HG03432 (cell line): ENCODE results near the gene CLIC3.

Experiments used
- ATAC-seq: cut with Tn5 transposase; IDR thresholded peaks from one replicate; pipeline ENCODE4 v1.9.1; 2021; ENCODE audit warnings: mild to moderate bottlenecking, moderate library complexity; ENCODE audit not compliant: unreplicated experiment

CLIC3 gene

DNA sequence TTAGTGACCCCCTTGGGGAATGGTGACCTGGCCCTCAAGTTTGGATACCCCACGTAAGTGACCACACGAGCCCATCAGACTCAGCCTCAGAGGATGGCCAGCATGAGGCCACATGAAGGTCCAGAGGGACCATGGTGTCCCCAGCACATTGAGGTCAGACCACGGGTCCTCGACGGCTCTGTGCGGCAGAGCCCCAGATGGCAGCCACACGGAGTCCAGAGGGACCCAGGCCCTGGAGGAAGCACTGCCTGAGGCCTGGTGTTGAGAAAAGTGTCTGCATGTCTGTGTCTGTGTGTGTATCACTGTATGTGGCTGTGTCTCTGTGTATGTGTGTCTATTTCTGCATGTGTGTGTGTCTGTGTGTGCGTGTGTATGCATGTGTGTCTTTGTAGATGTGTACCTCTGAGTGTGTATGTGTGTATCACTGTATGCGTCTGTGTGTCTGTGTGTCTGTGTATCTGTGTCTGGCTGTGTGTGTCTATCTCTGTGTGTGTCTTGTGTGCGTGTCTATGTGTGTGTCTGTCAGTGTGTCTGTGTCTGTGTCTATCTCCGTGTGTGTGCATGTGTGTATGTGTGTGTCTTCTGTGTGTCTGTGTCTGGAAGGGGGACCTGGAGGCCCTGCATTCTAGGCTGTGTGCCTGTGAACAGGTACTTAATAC lies 12.6 kb downstream of the CLIC3 start:
- ATAC-seq, result no peak

DNA sequence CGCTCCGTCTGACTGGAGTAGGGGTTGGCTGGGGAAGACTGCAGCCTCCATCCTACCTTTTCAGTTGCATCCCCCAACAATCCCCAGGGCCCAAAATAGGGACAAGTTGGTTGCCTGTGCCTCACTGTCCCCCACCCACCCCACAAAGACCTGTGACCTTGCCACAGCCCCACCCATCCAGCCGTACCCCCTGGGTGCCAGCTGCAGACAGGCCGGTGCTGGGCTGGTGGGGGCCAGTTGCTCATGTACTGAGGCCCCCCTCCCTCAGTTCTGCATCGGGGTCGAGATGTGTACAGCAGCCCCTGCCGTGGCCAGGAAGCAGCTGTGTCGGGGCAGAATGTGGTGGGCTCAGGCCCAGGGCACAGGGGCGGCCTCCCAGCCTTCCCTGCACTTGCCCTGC lies 13.2 kb downstream of the CLIC3 start:
- ATAC-seq, result no peak

DNA sequence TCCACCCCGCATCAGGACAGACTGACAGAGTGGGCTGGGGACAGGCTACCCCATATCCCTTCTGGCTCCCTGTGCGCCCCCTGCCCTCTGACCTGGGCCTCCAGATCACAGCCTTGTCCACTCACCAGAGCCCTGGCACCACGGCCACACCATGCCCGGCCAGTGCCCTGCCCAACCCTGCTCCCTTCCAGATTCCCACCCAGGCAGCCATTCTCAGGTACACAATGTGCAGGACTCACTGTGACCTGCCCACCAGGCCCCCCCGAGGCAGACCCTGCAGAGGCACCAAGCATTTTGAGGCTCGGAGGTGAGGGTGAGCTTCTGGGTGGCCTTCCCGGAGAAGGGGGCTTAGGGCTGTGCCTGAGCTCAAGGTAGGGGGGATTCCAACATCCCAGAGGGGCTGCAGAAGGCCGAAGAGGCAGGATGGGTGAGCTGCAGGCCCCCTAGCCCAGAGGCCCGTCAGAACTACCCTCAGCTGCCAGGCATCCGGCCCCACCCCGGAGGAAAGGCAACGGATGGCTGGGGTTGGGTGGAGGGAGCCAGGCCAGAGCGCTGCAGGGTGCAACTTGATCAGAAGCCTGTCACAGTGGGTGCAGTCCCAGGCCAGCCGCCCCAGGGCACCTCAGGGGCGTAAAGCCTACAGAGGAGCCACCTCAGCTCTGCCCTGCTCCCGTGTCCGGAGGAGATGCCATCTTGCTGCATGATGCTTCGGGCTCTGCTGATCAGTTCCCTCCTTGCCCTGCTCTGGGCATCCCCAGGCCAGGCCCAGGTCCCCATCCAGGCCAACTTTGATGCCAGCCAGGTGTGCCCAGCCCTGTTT lies 13.9 kb downstream of the CLIC3 start, which contains the start of gene LCNL1:
Gene LCNL1, plus strand, starts transcription at position 762 of the 820 bp plus-strand sequence. CDS start 594 bp downstream, outside the sequence.
- ATAC-seq, result no peak

DNA sequence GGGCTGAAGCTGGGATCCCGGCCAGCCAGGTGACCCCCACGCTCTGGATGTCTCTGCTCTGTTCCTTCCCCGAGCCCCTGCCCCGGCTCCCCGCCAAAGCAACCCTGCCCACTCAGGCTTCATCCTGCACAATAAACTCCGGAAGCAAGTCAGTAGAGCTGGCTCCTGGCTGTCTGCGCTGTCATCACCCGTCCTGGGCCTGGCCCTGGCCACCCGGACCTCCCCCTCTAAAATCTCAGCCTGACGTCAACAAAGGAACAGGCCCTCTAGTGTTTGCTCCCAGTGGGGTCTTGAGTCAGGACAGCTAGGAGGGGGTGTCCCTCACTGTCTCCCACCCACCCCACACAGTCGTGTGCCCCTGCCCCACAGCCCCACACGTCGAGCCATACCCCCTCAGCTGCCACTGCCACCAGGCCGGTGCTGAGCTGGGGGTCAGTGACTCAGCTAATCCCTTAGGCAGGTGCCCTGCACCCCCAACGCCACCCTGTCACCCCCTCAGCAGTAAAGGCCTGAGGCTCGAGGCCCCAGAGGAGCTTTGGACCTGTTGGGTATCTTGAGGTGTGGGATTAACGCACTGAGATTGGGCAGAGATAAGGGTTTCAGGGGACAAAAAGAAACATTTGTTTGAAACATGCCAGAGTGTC lies 14.7 kb downstream of the CLIC3 start:
- ATAC-seq, result no peak

GRCh38 chr9:136980669-136981478 lies 15.5 kb downstream of the CLIC3 start:
- no peak for ATAC-seq

GRCh38 chr9:136979769-136980587 lies 16.4 kb downstream of the CLIC3 start:
- ATAC-seq, result no peak

GRCh38 chr9:136978865-136979544 lies 17.4 kb downstream of the CLIC3 start:
- ATAC-seq, result no peak

GRCh38 chr9:136978073-136978864 lies 18.1 kb downstream of the CLIC3 start:
- no peak for ATAC-seq

DNA sequence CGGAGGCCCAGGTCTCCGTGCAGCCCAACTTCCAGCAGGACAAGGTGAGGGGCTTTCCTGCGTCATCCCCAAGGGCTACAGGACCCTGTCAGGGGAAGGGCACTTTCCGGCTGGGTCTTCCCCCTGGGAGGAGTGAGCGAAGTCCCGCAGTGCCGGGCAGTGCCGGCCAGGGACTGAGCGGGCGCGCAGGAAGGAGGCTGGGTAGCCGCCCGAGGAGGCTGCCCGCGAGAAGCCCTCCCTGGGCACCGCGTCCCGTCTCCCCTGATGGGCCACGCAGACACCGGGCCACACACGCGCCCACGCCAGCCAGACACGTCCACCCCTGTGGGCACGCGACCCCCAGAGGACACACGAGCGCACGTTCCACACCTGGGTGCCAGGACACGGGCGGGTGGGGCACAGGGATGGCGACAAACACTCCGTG lies 18.7 kb downstream of the CLIC3 start:
- no peak for ATAC-seq

DNA sequence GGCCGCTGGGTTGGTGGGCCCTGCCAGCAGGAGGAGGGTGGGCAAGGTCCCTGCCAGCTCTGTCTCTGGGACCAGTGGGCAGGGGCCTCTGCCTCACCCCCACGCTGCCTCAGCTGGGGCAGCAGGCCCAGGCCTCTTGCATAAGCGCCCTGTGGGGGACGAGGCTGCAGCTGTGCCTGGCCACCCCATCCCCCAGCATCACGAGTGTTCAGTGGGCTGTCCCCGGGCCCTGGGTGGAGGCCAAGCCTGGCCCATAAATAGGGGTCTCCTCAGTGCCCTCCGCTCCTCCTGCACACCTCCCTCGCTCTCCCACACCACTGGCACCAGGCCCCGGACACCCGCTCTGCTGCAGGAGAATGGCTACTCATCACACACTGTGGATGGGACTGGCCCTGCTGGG lies 19.1 kb downstream of the CLIC3 start, which contains the start of gene PTGDS:
Gene PTGDS, plus strand, starts transcription at position 282 of the 400 bp plus-strand sequence. Its CDS starts 75 bp downstream, at position 357.
- ATAC-seq, result no peak

GRCh38 chr9:136975644-136976043 lies 20.7 kb downstream of the CLIC3 start:
- no peak for ATAC-seq

DNA sequence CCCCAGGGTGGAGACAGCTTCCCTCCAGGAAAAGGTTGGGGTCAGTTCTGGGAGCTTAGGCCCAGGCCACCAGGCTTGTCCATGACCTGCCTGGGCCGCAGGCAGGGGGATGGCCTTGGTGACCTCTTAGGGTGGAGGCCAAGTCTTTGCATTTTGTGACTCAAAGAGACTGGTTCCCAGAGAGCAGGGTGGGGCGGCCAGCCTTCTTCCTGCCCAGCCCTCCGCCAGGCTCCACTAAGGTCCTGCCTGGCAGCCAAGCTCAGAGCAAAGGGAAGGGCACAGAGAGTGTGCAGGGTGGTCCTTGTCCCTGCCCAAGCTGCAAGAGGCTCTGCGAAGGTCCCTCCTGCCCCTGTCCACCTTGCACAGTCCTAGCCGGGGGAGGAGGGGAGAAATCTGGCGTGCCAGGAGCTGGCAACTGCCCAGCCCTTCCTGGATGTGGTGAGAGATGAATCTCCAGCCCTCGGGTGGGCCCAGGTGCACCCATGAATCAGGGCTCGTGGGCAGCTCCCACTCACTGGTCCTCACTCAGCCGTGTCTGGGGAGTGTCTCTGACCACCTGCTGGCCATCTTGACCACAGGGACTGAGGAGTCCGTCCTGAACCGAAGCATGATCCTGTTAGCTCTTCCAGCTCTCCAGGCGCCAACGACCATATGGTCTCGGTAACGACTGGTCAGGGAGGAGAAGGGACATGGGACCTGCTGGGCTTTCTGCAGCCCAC lies 21.4 kb downstream of the CLIC3 start:
- ATAC-seq, result no peak

GRCh38 chr9:136973618-136974617 lies 22.4 kb downstream of the CLIC3 start:
- no peak for ATAC-seq

DNA sequence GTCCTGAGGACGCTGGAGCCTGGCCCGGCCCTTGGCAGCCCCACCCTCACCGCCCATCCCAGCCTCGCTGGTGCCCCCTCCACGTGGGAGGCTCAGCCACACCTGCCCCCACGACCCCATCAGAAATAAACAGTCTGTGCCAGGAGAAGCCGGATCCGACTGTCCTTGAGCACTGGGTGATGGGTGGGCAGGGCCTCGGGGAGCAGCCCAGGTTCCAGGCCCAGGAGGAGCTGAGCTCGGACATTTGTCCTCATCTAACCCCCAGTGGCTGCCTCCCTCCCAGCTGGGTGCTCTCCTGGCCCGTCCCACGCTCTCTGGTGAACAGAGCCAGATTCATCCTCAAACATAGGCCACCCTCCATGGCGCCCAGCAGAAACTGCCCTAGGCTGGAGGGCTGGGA lies 23.6 kb downstream of the CLIC3 start:
- ATAC-seq, result no peak

GRCh38 chr9:136972335-136972734 lies 24.0 kb downstream of the CLIC3 start:
- no peak for ATAC-seq

DNA sequence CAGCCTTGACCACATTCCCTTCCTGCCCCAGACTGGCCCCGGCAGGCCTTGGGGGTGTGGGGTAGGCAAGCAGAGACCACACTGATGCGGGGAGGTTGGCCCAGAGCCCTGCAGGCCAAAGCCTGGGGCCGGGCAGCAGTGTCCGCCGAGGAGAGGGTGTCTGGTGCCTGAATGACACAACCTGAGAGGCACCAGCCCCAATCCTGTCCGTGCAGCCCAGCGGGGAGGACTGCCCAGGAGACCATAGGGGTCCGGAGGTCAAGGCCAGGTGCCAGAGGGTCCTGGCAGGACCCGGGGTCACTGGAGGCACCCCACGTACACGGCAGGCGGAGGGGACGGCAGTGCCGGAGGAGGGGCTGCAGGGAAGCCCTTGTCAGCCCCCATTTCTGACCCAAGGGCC lies 24.6 kb downstream of the CLIC3 start:
- no peak for ATAC-seq

DNA sequence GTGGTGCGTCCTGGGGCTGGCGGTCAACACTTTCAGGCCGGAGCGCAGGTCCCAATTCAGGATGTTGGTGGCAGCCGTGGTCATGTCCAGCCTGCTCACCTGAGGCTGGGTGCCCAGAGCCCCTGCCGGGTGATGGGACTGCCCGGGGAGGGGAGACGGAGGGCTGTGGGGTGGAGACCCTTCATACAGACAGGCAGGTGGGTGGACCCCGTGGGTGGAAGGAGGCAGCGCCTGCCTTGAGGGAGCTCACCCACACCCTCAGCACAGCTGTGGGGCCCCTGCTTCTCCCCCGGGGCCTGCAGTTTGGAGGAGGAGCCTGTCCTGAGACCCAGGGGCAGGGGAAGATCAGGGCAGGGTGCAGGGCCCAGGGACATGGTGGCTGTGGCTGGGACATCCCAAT lies 26.0 kb downstream of the CLIC3 start:
- no peak for ATAC-seq
